GM19193 (cell line): ENCODE results near the gene RAD21L1.

Source experiments
- POLR2A ChIP-seq: IDR thresholded peaks from 4 replicates; pipeline ENCODE4 v1.6.1; 2011; ENCODE audit not compliant: insufficient read depth, insufficient read length; ENCODE audit errors: extremely low read depth

The RAD21L1 gene

DNA sequence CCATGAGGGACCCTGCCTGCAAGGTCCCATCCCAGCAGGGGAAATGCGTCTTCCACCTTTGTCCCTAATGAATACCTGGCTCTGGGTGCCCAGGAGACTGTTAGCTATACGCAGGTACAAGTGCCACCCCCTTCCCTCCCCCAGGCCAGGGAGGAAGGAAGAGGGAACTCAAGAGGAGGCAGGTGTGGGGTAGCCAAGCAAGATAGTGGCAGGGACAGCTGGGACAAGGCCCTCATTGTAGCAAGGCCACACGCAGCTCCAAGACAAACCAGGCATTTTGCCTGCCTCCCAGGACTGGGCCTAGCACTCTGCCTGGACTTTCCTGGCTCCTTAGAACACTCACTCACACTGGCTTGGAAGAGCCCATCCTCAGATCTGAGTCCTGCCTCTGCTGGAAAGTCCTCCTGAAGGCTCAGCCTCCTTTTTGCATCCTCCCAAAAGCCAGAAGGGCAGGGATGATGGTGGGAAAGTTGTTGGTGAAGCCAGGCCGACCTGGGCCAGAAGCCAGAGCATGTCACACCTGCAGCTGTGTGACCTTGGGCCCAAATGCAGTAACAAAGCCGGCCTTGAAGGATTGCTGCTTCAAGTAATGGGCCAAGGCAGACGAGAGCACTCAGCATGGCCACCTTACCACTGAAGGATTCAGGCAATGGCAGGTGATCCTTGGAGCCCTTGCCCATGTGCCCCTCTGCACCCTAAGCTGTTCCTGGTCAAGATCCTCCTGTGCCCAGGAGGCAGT, 68.0 kb downstream of the RAD21L1 start:
- no peak for TF ChIP-seq POLR2A

DNA sequence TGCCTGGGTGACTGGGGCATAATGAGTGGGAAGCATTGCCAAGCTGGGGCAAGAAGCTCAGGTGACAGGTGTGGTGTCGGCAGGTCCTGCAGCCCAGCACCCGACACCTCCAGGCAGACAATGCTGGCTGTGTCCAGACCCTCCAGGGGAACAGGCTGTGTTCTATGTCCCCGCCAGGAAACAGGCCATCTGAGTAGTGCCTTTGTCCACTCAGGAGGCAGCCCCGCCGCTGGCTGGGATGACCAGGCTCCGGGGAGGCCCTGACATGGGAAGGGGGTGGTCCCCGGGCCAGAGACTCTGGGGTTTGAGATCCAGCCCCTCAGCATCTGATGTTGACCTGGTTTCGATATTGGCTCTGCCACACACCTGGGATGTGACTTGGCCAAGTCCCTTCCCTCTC, 68.7 kb downstream of the RAD21L1 start:
- TF ChIP-seq POLR2A = no peak

DNA sequence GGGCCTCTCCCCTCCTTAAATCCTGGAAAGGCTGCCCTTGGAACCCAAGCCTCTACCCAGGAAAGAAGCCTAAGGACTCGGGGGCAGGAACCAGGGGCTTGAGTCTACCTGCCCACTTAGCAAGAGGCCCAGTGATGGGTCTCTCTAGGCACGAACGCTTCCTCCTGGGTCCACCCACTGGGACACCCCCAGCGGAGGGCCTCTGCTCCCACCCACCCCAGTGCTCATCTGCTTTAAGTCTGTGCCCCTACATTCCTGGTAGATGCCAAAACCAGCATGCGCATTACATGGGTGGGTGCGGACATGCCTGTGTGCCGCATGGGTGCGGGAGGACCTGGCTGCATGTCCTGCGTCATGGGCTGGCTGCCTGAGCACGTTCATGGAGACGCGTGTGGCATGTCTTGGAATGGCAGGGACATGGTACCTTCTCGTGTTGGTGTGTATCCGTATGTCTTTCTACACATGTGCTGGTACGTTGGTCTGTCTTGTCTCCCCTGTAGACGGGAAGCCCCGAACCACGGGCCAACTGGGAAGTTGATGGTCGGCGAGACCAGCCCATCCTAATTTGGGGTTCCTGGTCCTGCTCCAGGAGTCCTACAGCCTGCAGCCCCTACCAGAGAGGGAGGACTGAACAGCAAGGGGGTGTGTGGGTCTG, 69.6 kb downstream of the RAD21L1 start:
- no peak for TF ChIP-seq POLR2A

DNA sequence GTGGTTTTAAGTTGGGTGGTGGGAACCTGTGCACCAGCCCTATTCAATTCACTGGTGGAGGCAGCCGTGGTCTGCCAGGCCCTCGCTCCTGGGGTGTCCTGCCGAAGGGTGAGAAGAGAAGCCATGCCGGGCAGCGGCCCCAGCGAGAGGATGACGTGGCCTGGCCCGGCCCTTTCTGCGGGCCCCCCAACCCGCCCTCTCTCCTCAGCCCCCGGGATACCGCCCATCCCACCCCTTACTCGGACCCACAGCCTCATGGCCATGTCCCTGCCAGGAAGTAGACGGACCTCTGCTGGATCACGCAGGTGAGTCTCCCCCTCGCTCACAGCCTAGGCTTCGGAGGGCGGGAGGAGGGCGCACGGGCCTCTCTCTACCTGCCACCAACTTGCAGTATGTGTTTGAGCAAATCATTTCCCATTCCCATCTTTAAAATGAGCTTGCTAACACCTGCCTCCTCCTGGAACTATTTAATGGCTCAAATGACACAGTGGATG, 70.3 kb downstream of the RAD21L1 start:
- no peak for TF ChIP-seq POLR2A

DNA sequence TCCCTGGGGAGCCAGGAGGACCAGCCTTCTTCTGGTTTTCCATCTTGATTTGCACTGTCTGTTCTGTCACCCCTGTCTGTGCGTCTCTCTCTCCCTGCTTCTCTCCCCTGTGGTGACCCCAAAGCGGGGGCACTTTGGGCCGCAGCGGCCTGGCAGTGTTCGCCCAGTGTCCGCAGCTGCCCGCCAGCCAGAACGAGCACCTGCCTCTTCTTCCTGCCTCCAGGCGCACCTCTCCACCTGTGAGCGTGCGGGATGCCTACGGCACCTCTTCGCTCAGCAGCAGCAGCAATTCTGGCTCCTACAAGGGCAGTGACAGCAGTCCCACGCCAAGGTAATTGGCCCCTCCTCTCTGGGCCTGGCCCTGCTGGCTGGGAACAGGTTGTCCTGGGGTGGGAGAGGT, 71.1 kb downstream of the RAD21L1 start:
- no peak for TF ChIP-seq POLR2A

DNA sequence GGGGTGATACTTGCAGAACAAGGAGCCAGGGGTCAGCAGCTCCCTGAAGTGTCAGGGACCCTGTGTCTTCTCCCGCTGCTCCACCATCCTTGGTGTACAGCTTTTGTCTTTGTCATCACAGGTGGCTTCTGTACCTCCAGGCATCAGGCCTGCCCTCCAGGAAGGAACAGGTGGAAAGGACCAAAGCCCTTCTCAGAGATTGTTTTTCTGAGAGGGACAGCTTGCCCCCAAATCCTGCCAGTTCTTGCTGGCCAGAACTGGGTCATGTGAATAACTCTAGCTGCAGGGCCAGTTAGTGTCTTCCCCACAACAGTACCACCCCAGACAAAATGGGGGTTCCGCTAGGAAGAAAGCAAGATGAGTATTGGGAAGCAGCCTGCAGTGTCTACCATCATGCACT, 71.6 kb downstream of the RAD21L1 start:
- no peak for TF ChIP-seq POLR2A

DNA sequence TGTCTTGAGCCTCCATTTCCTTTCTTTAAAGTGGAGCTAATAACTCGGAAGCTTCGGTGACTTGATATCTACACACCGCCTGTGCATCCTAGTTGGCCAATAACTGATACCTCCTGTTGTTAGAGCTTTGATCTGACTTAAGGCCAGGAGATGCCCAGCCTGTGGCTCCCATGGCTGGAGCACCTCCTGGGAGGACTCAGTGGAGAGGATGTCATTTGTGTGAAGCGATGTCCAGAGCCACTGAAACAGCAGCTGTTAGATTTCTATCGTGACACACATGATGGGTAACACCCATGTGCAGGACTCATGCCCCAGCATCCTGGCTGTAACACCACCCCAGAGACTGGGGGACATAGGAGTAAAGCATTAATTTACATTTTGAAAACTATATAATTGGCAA, 72.3 kb downstream of the RAD21L1 start:
- TF ChIP-seq POLR2A = no peak

DNA sequence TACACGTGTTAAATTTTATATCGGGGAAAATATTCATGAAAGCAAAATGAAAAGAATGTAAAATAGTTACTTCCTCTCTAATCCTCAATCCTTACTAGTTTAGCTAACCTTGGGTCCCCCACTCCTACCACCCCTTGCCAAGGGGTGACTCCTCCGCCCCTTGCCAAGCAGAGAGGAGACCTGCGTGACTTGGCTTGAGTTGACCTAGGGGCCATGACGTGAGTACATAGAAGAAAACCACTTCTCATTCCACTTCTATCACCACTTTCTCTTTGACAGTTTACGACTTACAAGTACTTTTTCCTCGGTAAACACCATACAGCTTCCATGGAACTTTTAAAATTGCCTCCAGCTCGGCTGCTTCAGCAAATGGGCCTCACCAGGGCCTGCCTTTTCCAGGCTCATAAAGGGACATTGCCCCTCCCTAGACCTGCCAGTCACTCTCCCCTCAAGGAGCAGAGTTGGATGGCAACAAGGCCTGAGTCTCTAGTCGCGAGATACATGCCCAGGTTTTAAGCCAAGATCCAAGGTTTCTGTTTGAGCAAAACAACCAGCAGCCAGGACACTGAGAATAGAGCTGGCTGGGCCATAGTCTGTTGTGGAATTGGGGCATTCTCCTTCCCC, 73.2 kb downstream of the RAD21L1 start:
- no peak for TF ChIP-seq POLR2A

DNA sequence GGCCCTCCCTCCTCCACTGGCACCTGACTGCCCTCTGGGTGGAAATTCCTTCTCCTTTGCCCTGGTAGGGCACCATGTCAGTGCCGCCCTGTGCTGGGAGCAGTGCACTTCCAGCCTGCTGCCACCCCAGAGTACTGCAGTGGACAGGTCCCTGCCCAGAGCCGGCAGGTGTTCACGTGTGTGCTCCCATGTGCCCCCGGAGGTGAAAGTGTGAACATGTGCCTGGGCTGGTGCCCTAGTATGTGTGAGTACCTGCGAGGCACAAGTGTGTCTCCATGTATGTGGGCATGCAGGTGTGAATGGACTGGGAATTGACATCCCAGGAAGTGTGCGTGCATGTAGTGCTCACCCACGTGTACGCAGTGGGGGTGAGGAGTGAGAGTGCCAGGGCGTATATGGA, 73.7 kb downstream of the RAD21L1 start:
- TF ChIP-seq POLR2A = no peak

DNA sequence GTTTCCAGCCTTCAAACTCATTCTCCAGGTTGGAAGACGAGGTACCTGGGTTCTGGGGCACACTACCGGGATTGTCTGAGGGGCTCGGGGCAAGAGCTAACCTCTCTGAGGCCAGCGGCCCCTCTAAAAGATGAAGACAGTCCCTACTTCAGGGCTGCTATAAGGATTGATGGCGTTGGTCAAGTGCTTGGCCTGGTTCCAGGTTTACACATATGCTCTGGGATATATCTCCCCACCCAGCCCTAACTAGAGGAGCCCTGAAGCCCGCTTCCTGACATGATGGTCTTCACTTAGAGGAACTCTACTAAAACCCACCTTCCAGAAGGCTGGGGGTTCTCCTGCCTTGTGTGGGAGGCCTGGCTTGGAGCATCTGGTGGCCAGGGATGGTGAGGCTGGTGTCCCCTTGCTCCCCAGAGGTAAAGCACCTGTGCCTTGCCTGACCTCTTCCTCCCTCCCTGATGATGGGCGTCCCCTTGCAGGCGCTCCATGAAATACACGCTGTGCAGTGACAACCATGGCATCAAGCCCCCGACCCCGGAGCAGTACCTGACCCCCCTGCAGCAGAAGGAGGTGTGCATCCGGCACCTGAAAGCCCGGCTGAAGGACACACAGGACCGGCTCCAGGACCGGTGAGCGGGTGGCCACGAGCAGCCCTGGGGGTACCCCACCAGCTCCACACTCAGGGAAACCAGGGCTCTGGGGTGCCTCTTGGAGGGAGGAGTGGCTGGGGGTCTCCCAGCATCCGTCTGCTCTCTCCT, 74.4 kb downstream of the RAD21L1 start:
- TF ChIP-seq POLR2A = no peak

DNA sequence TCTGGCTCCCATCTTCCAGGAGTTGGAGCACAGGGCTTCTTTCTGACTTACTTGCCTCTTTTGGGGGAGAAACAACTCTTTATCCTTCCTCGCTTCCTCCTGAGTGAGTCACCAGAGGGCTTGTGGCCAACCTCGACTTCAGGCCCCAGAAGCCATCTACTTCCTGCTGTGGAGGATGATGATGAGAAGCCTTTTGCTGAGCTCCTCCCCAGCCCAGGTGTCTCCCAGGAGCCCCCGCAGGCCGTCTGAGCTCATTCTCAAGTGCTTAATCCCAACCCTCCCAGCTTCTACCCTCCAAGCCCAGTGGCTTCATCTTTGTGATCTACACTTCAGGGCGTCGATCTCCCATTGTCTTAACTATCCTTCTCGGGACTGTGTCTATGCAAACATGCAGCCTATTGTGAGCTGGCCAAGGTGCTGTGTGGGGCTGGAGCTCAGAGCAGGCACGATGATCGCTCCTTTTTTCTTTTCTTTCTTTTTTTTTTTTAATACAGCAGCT, 75.2 kb downstream of the RAD21L1 start:
- TF ChIP-seq POLR2A = no peak

DNA sequence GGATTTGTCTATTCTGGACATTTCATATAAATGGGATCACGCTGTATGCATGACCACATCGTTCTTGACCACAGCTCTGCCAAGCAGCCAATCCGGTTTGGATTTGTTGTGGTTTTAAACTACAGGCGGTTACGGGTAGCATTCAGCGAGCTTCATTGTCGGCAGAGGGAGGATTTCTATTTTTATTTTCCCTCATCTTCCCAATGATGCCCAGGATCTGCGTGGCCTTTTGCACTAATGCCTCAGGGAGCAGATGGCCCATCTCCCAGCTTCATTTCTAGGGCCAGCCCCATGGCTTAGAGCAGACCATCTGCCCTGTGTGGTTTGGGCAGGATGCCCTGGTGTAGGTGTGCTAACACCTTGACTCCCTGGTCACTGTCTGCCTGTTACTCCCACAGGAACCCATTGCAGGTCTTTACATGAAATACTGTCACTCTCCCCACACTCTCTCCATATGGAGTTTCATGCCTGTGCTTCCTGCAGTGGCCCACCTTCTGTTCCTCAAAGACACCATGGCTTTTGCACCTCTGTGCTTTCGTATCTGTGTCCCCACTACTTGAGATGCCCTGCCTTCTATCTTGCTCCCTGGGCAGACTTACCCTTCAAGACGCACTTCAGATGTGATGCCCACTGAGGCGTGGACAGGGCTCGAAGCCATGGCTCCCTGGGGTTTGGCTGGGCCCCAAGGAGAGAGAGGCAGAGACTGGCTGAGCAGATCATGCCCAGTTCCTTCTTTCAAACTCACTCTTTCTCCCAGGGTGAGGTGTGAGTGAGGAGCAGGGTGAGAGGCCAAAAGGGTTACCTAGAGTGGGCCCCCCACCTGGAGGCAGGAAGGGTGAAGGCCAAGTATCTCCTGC, 77.1 kb downstream of the RAD21L1 start:
- TF ChIP-seq POLR2A = no peak

DNA sequence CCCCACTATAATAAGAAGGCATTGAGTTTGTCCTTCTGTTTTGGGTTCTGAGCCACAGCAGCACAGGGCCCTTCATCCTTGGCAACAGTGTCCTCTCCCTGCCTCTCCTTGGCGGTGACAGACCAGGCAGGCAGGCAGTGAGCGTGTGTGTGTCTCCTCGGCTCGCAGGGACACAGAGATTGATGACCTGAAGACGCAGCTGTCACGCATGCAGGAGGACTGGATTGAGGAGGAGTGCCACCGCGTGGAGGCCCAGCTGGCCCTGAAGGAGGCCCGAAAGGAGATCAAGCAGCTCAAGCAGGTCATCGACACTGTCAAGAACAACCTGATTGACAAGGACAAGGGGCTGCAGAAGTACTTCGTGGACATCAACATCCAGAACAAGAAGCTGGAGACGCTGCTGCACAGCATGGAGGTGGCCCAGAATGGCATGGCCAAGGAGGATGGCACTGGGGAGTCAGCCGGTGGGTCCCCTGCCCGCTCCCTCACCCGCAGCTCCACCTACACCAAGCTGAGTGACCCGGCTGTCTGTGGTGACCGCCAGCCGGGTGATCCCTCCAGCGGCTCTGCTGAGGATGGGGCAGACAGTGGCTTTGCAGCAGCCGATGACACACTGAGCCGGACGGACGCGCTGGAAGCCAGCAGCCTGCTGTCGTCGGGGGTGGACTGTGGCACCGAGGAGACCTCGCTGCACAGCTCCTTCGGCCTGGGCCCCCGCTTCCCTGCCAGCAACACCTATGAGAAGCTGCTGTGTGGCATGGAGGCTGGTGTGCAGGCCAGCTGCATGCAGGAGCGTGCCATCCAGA, 79.1 kb downstream of the RAD21L1 start:
- TF ChIP-seq POLR2A = no peak
